GM18519 (cell line): ENCODE measurements around the gene PCDHA12.
"Not testable (repeated sequence)": the region's sequence is repeated elsewhere in the genome, so short reads cannot be mapped to it uniquely, and the experiment has no call there.

Source experiments
- ATAC-seq: cut with Tn5 transposase; IDR thresholded peaks from one replicate; pipeline ENCODE4 v1.9.1; 2021; ENCODE audit warnings: mild to moderate bottlenecking, moderate library complexity; ENCODE audit not compliant: unreplicated experiment, low FRiP score

Gene PCDHA12

DNA sequence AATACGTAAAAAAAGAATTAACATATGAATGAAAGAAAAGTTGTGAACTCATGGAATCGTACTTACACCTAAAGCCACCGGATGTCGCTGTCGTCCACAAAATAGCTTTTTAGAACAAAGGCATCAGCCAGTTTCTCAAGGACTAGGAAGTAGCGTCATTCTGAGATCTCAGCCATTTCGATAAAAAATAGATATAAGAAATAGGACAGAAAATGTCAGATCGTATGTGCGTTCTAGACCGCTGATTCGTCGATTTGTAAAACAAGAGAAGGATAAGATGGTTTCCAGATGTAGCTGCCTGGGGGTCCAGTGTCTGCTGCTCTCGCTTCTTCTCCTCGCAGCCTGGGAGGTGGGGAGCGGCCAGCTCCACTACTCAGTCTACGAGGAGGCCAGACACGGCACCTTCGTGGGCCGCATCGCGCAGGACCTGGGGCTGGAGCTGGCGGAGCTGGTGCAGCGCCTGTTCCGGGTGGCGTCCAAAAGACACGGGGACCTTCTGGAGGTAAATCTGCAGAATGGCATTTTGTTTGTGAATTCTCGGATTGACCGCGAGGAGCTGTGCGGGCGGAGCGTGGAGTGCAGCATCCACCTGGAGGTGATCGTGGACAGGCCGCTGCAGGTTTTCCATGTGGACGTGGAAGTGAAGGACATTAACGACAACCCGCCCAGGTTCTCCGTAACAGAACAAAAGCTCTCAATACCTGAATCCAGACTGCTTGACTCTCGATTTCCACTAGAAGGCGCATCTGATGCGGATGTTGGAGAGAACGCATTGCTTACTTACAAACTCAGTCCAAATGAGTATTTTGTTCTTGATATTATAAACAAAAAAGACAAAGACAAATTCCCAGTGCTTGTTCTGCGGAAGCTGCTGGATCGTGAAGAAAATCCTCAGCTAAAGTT, 19.1 kb upstream of the PCDHA12 start, which contains the start of gene PCDHA10:
Gene PCDHA10, plus strand, starts transcription at position 126 of the 903 bp plus-strand sequence. Its CDS starts 152 bp downstream, at position 278.
- no peak for ATAC-seq

DNA sequence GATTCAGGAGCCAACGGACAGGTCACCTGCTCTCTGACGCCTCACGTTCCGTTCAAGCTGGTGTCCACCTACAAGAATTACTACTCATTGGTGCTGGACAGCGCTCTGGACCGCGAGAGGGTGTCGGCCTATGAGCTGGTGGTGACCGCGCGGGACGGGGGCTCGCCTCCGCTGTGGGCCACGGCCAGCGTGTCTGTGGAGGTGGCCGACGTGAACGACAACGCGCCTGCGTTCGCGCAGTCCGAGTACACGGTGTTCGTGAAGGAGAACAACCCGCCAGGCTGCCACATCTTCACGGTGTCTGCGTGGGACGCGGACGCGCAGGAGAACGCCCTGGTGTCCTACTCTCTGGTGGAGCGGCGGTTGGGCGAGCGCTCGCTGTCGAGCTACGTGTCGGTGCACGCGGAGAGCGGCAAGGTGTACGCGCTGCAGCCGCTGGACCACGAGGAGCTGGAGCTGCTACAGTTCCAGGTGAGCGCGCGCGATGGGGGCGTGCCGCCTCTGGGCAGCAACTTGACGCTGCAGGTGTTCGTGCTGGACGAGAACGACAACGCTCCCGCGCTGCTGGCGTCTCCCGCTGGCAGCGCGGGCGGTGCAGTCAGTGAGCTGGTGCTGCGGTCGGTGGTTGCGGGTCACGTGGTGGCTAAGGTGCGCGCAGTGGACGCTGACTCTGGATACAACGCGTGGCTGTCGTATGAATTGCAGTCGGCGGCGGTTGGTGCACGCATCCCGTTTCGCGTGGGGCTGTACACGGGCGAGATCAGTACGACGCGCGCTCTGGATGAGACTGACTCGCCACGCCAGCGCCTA, 17.7 kb upstream of the PCDHA12 start:
- ATAC-seq: no peak

DNA sequence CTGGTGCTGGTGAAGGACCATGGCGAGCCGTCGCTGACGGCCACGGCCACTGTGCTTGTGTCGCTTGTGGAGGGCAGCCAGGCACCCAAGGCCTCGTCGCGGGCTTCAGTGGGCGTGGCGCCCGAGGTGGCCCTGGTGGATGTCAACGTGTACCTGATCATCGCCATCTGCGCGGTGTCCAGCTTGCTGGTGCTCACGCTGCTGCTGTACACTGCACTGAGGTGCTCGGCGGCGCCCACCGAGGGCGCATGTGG, 17.2 kb upstream of the PCDHA12 start:
- no peak for ATAC-seq

DNA sequence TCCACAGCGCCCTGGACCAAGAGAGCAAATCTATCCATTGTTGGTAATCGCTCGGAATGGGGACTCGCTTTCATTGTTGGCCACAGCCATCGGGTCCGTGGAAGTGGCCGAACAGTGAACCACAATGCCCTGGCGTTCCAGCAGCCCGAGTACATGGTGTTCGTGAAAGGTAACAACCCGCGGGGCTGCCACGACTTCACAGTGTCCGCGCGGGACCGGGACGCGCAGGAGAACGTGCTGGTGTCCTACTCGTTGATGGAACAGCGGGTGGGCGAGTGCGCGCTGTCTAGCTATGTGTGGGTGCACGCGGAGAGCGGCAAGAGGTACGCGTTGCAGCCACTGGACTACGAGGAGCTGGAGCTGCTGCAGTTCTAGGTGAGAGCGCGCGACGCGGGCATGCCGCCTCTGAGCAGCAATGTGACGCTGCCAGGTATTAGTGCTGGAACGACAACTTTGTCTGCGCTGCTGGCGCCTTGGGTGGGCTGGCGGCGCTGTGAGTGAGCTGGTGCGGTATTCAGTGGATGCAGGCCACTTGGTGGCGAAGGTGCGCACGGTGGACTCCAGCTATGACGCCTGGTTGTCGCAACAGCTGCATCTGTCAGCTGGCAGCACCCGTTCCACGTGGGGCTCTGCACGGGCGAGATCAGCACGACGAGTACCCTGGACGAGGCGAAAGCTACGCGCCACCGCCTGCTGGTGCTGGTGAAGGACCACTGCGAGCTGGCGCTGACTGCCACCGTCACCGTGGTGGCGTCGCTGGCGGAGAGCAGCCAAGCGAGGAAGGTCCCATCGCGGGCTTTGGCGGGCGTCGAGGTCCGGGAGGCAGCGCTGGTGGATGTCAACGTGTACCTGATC, 12.4 kb upstream of the PCDHA12 start:
- no peak for ATAC-seq

DNA sequence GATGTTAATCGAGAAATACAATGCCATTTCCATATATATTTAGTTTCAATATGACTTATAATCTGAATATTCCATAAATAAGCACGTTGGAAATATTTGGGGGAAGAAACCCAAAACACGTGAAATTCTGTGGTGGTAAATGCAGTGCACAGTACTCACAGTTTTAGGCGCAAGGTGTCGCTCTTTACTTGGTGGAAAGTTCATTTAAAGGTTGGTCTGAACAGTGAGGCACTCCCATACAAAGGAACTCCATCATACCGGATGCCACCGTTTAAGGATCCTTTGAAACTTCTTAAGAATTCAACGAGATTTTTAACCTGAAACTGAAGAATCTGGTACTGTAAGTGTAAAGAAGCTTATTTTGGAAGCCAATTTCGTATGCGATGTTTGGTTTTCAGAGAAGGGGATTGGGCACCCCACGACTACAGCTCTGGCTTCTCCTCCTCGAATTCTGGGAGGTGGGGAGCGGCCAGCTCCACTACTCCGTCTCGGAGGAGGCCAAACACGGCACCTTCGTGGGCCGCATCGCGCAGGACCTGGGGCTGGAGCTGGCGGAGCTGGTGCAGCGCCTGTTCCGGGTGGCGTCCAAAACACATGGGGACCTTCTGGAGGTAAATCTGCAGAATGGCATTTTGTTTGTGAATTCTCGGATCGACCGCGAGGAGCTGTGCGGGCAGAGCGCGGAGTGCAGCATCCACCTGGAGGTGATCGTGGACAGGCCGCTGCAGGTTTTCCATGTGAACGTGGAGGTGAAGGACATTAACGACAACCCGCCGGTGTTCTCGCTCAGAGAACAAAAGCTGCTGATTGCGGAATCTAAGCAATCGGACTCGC, 6.2 kb upstream of the PCDHA12 start, which contains the start of gene PCDHA11:
Gene PCDHA11, plus strand, starts transcription at position 237 of the 834 bp plus-strand sequence. Its CDS starts 147 bp downstream, at position 384.
- no peak for ATAC-seq

DNA sequence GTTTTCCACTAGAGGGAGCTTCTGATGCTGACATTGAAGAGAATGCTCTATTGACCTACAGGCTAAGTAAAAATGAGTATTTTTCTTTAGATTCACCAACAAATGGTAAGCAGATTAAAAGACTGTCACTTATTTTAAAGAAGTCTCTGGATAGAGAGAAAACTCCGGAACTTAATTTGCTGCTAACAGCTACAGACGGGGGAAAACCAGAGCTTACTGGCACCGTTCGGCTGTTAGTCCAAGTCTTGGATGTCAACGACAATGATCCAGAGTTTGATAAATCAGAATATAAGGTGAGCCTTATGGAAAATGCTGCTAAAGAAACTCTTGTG, 5.6 kb upstream of the PCDHA12 start:
- no peak for ATAC-seq

DNA sequence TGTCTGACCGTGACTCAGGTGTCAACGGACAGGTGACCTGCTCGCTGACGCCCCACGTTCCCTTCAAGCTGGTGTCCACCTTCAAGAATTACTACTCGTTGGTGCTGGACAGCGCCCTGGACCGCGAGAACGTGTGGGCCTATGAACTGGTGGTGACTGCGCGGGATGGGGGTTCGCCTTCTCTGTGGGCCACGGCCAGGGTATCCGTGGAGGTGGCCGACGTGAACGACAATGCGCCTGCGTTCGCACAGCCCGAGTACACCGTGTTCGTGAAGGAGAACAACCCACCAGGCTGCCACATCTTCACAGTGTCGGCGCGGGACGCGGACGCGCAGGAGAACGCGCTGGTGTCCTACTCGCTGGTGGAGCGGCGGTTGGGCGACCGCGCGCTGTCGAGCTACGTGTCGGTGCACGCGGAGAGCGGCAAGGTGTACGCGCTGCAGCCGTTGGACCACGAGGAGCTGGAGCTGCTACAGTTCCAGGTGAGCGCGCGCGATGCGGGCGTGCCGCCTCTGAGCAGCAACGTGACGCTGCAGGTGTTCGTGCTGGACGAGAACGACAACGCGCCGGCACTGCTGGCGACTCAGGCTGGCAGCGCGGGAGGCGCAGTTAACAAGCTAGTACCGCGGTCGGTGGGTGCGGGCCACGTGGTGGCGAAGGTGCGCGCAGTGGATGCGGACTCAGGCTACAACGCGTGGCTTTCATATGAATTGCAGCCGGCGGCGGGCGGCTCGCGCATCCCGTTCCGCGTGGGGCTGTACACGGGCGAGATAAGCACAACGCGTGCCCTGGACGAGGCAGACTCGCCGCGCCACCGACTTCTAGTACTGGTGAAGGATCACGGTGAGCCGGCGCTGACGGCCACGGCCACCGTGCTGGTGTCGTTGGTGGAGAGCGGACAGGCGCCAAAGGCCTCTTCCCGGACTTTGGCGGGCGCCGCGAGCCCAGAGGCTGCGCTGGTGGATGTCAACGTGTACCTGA, 4.6 kb upstream of the PCDHA12 start:
- ATAC-seq: no peak

DNA sequence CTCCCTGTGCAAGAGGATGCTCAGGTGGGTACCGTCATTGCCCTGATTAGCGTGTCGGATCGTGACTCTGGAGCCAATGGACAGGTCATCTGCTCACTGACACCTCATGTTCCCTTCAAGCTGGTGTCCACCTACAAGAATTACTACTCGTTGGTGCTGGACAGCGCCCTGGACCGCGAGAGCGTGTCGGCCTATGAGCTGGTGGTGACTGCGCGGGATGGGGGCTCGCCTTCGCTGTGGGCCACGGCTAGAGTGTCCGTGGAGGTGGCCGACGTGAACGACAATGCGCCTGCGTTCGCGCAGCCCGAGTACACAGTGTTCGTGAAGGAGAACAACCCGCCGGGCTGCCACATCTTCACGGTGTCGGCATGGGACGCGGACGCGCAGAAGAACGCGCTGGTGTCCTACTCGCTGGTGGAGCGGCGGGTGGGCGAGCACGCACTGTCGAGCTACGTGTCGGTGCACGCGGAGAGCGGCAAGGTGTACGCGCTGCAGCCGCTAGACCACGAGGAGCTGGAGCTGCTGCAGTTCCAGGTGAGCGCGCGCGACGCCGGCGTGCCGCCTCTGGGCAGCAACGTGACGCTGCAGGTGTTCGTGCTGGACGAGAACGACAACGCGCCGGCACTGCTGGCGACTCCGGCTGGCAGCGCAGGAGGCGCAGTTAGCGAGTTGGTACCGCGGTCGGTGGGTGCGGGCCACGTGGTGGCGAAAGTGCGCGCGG, 1.6 kb downstream of the PCDHA12 start:
- not testable (repeated sequence) for ATAC-seq

DNA sequence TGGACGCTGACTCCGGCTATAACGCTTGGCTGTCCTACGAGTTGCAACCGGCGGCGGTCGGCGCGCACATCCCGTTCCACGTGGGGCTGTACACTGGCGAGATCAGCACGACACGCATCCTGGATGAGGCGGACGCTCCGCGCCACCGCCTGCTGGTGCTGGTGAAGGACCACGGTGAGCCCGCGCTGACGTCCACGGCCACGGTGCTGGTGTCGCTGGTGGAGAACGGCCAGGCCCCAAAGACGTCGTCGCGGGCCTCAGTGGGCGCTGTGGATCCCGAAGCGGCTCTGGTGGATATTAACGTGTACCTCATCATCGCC, 2.1 kb downstream of the PCDHA12 start:
- ATAC-seq: no peak

DNA sequence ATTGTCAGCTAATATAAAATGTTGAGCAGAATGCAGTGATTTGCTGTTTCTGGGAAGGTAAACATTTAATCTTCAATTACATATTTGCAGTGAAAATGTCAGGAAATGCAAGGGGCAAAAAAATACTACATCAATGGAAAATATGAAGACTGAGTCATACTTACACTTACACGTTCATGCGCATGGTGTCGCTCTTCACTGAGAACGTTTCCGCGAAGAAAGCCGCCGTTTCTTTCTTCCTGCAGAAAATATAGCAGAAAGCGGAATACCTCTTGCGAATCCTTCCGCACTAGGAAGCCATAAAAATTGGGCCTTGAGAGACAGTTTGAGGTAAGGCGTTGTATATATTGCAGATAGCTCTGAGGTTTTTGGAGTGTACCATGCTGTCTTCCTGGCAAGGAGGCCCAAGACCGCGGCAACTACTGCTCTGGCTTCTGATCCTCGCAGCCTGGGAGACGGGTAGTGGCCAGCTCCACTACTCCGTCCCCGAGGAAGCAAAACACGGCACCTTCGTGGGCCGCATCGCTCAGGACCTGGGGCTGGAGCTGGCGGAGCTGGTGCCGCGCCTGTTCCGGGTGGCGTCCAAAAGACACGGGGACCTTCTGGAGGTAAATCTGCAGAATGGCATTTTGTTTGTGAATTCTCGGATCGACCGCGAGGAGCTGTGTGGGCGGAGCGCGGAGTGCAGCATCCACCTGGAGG, 6.9 kb downstream of the PCDHA12 start, which contains the start of gene PCDHA13:
Gene PCDHA13, plus strand, starts transcription at position 236 of the 702 bp plus-strand sequence. Its CDS starts 145 bp downstream, at position 381.
- no peak for ATAC-seq

DNA sequence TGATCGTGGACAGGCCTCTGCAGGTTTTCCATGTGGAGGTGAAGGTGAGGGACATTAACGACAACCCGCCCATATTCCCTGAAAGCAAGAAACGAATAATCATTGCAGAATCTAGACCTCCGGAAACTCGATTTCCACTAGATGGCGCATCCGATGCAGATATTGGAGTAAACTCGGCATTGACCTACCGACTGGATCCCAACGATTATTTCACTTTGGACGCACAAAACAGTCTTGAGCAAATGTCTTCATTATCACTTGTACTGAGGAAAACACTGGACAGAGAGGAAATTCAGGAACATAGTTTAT, 7.4 kb downstream of the PCDHA12 start:
- ATAC-seq: no peak

DNA sequence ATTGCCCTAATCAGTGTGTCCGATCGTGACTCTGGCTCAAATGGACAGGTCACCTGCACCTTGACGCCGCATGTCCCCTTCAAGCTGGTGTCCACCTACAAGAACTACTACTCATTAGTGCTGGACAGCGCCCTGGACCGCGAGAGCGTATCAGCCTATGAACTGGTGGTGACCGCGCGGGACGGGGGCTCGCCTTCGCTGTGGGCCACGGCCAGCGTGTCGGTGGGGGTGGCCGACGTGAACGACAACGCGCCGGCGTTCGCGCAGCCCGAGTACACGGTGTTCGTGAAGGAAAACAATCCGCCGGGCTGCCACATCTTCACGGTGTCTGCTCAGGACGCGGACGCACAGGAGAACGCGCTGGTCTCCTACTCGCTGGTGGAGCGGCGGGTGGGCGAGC, 8.3 kb downstream of the PCDHA12 start:
- ATAC-seq: no peak

DNA sequence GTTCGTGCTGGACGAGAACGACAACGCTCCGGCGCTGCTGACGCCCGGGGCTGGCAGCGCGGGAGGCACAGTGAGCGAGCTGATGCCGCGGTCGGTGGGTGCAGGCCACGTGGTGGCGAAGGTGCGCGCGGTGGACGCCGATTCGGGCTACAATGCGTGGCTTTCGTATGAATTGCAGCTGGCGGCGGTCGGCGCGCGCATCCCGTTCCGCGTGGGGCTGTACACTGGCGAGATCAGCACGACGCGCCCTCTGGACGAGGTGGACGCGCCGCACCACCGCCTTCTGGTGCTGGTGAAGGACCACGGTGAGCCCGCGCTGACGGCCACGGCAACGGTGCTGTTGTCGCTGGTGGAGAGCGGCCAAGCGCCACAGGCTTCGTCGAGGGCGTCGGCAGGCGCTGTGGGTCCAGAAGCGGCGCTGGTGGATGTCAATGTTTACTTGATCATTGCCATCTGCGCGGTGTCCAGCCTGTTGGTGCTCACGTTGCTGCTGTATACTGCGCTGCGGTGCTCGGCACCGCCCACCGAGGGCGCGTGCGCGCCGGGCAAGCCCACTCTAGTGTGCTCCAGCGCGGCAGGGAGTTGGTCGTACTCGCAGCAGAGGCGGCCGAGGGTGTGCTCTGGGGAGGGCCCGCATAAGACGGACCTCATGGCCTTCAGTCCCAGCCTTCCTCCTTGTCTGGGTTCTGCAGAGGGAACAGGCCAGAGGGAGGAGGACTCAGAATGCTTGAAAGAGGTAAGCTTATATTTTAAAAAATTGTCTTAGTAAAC, 9.0 kb downstream of the PCDHA12 start:
- ATAC-seq: no peak

DNA sequence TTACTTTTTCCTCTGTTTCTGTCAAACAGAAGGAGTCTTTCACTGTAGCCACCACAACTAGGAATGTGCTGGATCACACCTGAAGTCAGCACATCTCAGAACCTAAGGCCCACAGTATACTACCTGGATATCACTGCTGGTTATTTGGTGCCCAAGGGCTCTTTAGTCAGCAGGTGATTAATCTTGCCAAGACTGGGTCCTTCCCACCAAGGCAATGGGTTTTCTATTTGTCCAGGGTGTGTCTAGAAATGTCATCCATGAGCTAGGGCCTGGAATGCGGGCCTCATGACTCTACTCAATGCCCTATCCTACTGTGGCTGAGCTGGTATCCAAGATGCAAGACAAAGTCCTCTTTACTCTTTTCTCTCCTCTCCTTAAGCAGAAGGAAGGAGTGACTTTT, 41.2 kb downstream of the PCDHA12 start:
- no peak for ATAC-seq

DNA sequence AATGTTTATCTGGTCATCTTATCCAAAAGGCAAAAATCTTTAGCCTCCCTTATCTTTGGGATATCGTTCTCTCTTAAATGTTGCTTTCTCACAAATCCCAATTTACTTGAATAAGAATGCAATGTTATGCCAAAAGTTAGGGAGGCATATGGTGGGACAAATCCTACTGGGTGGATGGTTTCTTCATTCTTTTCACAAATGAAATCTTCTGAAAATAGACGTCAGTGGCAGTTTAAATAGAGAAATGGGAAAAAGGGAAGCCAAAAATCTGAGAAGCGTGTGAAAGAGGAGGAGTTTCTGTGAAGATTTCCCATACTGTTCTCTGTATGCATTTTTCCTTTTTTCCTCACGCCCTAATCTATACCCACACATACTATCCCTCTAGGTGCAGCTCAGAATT, 48.5 kb downstream of the PCDHA12 start:
- no peak for ATAC-seq

DNA sequence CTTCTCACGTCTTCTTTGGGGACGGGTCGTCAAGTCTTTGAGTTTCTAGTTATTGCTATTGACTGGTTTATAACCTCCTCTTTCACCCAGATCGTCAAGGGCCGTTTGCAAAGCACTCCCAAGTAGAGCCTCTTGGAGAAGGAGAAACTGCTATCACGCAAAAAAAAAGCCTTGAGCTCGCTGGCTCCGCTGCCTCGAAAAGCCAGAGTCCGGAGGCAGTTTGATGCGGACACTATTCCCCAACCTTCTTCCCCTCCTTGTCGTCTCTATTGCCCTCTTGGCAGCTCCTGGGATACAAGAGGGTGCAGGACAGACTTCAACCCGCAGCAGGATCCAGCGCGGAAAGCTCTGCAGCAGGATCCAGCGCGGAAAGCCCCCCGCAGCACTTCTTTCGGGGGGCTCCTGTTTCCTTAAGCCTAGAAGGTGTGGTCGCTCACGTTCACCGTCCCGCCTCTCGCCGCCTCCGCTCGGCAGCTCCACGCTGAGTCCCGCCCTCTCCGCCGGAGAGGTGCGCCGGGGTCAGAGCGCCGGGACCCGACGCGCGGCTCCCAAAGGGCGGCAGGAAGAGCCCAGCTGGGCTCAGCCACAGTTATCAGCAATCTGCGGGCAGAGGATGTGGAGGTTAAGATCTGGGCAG, 50.8 kb downstream of the PCDHA12 start, which contains the start of gene PCDHAC1:
Gene PCDHAC1, plus strand, starts transcription at position 494 of the 637 bp plus-strand sequence. CDS start 594 bp downstream, outside the sequence.
- ATAC-seq: no peak
